ENCODE measurements around the gene AHCYL1. TPM values are rescaled to one million over a fixed set of nuclear protein-coding genes. Genes with fewer than 3 reads are reported as not detected.
A peak's percentile ranks its signal among the peaks of the same experiment; 100 is the strongest.

Gene AHCYL1
- total and polyA plus RNA-seq, 4 donors = 24.9 to 40.7 (median 30.3) TPM

DNA sequence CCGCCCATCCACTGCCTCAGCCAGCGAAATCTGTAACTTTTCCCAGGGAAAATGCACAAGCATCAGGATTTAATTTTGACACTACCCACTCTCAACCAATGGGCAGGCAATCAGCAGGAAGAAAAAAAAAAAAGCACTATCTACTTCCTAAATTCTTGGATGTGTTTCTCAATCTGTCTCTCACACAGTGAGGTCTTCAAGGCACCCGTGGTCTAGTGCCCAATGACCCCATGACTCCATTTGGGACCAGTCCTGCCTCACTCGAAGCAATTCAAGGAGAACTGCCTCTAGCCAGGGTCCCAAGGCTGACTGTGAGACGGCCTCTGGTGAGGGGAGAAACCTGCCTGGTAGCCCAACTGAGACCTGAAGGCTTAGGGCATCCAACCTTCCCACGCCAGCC lies 38.1 kb upstream of the AHCYL1 start (continued):
- TF ChIP-seq, protein P1, sequence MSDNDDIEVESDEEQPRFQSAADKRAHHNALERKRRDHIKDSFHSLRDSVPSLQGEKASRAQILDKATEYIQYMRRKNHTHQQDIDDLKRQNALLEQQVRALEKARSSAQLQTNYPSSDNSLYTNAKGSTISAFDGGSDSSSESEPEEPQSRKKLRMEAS (IDR thresholded peaks at IDR 0.05) = no peak
- TF ChIP-seq FOXA2 (IDR thresholded peaks at IDR 0.05) (no peak), RAD21 (IDR thresholded peaks at IDR 0.05) (no peak), GABPA (IDR thresholded peaks at IDR 0.05 in 1 of 2, conservative IDR thresholded peaks at IDR 0.05 in 1 of 2) (no peak), EGR1 (IDR thresholded peaks at IDR 0.05; ENCODE audit: low read depth in 2 of 2) (no peak)

DNA sequence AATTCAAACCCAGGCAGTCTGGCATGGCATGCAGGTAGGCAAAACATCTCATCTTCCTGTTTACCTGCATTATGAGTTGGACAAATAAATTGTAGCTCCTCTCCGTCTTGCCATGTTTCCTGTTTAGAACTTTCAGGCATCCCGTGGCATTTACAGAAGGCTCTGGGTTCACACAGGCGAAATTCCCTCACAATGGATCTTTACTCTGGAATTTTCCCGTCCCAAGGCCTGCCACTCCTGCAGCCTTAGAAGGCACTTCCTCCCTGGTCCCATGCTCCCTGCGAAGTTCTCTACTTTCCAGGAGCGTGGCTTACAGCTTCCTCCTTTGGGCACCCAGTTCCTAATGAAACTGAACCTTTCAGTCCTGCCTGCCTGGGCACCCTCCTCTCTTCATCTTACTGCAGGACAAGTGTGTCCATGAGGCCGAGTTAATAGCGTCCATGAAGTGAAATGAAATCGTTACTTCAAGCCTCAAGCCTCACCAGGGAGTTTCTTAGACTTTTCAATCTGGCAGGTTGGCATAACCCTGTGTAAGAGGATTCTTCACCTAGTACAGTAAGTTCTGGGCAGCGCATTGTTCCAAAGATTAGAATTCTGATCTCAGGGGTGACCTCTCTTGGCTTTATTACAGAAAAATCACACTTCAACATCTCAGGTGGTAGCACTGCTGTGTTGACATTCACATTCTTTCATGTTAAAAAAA lies 36.8 kb upstream of the AHCYL1 start:
- DNase-seq (ENCODE audit: low spot score) = no peak
- TF ChIP-seq, protein P2, sequence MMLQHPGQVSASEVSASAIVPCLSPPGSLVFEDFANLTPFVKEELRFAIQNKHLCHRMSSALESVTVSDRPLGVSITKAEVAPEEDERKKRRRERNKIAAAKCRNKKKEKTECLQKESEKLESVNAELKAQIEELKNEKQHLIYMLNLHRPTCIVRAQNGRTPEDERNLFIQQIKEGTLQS (IDR thresholded peaks at IDR 0.05) = no peak
- TF ChIP-seq JUND (IDR thresholded peaks at IDR 0.05) (no peak), RAD21 (IDR thresholded peaks at IDR 0.05) (no peak), HNF4A (conservative IDR thresholded peaks at IDR 0.05) (peak in 1 of 2 donors; percentile 8)
- TF ChIP-seq, protein P3, sequence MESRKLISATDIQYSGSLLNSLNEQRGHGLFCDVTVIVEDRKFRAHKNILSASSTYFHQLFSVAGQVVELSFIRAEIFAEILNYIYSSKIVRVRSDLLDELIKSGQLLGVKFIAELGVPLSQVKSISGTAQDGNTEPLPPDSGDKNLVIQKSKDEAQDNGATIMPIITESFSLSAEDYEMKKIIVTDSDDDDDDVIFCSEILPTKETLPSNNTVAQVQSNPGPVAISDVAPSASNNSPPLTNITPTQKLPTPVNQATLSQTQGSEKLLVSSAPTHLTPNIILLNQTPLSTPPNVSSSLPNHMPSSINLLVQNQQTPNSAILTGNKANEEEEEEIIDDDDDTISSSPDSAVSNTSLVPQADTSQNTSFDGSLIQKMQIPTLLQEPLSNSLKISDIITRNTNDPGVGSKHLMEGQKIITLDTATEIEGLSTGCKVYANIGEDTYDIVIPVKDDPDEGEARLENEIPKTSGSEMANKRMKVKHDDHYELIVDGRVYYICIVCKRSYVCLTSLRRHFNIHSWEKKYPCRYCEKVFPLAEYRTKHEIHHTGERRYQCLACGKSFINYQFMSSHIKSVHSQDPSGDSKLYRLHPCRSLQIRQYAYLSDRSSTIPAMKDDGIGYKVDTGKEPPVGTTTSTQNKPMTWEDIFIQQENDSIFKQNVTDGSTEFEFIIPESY (IDR thresholded peaks at IDR 0.05) = no peak
- no peaks in the 10 kb centered on the region for H3K9me3 ChIP-seq (ENCODE audit: control insufficient read depth in 4 of 4, low read length in 3 of 4)
- peak overlapping the region in 1 of 2 donors; percentile 9 for H3K27ac ChIP-seq (ENCODE audit: low read depth in 1 of 2, low read length in 2 of 2)
- H3K4me1 ChIP-seq (ENCODE audit: control insufficient read depth in 4 of 4, insufficient read depth in 4 of 4, low read length in 3 of 4) = peaks cover 3 to 15% (median 13%) of the 10 kb centered on the region in 4 donors
- no peak overlapping the region for H3K9ac ChIP-seq (ENCODE audit: low read depth in 1 of 2, low read length in 2 of 2)
- no peaks in the 10 kb centered on the region for H3K36me3 ChIP-seq (ENCODE audit: control insufficient read depth in 4 of 4, insufficient read depth in 3 of 4, low read depth in 1 of 4, low read length in 3 of 4)
- H3K4me3 ChIP-seq (ENCODE audit: low read depth in 1 of 3, low read length in 3 of 3) = no peak overlapping the region
- 48% methylated on average over 10 of the region's 10 CpGs for WGBS
- no peaks in the 10 kb centered on the region for H3K27me3 ChIP-seq (ENCODE audit: control insufficient read depth in 4 of 4, insufficient read depth in 4 of 4, low read length in 3 of 4)

DNA sequence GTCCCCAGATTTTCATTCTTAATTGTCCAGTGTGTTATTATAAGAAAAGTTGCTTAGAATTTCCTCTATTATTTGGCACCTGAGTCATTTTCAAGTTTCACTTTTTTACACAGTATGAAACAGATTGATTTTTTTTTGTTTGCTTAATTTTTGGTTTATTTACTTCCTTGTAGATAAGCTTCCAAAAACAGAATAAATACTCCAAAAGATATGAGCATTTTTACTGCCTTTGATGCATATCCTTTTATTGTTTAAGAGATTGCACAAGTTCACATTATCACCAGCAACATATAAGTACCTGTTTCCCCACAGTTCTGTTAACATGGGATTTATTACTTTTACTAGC lies 36.3 kb upstream of the AHCYL1 start:
- TF ChIP-seq FOXA1 (IDR thresholded peaks at IDR 0.05) = no peak
- TF ChIP-seq EGR1 (IDR thresholded peaks at IDR 0.05; ENCODE audit: low read depth in 2 of 2) = no peak
- no peak for TF ChIP-seq SP1 (IDR thresholded peaks at IDR 0.05)
- TF ChIP-seq, protein P1 (IDR thresholded peaks at IDR 0.05) = no peak
- no peak for TF ChIP-seq RXRA (IDR thresholded peaks at IDR 0.05)
- no peak for TF ChIP-seq GABPA (IDR thresholded peaks at IDR 0.05 in 1 of 2, conservative IDR thresholded peaks at IDR 0.05 in 1 of 2)
- DNase-seq (ENCODE audit: low spot score) = no peak
- Histone ChIP-seq H3K9ac (ENCODE audit: low read depth in 1 of 2, low read length in 2 of 2) (no peak overlapping the region), H3K36me3 (ENCODE audit: control insufficient read depth in 4 of 4, insufficient read depth in 3 of 4, low read depth in 1 of 4, low read length in 3 of 4) (no peaks in the 10 kb centered on the region), H3K4me1 (ENCODE audit: control insufficient read depth in 4 of 4, insufficient read depth in 4 of 4, low read length in 3 of 4) (peaks cover 3 to 15% (median 13%) of the 10 kb centered on the region in 4 donors), H3K27me3 (ENCODE audit: control insufficient read depth in 4 of 4, insufficient read depth in 4 of 4, low read length in 3 of 4) (no peaks in the 10 kb centered on the region), H3K9me3 (ENCODE audit: control insufficient read depth in 4 of 4, low read length in 3 of 4) (no peaks in the 10 kb centered on the region), H3K27ac (ENCODE audit: low read depth in 1 of 2, low read length in 2 of 2) (peak overlapping the region in 1 of 2 donors; percentile 9), H3K4me3 (ENCODE audit: low read depth in 1 of 3, low read length in 3 of 3) (no peak overlapping the region)

DNA sequence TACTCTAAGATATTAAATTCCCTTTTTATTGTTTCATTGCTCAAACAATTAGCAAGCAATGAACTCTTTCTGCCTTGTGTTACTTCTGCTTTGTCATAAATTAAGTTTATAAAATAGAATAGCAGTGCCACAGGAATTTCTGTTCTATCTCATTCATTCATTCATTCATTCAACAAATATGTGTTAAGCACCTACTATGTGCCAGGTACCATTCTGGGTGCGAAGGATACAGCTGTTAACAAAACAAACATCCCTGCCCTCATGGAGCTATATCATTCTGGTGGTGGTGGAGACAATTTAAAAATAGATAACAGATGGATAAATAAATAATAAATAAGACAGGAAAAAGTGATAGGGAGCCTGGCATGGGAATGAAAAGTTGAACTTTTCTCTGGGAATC lies 34.5 kb upstream of the AHCYL1 start:
- TF ChIP-seq, protein P1 (IDR thresholded peaks at IDR 0.05) = no peak
- TF ChIP-seq GABPA (IDR thresholded peaks at IDR 0.05 in 1 of 2, conservative IDR thresholded peaks at IDR 0.05 in 1 of 2) (no peak), JUND (IDR thresholded peaks at IDR 0.05) (no peak), HNF4A (conservative IDR thresholded peaks at IDR 0.05) (no peak), RXRA (IDR thresholded peaks at IDR 0.05) (no peak)
- TF ChIP-seq, protein P3 (IDR thresholded peaks at IDR 0.05) = no peak
- TF ChIP-seq, protein P4, sequence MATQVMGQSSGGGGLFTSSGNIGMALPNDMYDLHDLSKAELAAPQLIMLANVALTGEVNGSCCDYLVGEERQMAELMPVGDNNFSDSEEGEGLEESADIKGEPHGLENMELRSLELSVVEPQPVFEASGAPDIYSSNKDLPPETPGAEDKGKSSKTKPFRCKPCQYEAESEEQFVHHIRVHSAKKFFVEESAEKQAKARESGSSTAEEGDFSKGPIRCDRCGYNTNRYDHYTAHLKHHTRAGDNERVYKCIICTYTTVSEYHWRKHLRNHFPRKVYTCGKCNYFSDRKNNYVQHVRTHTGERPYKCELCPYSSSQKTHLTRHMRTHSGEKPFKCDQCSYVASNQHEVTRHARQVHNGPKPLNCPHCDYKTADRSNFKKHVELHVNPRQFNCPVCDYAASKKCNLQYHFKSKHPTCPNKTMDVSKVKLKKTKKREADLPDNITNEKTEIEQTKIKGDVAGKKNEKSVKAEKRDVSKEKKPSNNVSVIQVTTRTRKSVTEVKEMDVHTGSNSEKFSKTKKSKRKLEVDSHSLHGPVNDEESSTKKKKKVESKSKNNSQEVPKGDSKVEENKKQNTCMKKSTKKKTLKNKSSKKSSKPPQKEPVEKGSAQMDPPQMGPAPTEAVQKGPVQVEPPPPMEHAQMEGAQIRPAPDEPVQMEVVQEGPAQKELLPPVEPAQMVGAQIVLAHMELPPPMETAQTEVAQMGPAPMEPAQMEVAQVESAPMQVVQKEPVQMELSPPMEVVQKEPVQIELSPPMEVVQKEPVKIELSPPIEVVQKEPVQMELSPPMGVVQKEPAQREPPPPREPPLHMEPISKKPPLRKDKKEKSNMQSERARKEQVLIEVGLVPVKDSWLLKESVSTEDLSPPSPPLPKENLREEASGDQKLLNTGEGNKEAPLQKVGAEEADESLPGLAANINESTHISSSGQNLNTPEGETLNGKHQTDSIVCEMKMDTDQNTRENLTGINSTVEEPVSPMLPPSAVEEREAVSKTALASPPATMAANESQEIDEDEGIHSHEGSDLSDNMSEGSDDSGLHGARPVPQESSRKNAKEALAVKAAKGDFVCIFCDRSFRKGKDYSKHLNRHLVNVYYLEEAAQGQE (IDR thresholded peaks at IDR 0.05) = no peak
- 91% methylated on average over 1 of the region's 1 CpG for WGBS
- no peak overlapping the region for H3K27ac ChIP-seq (ENCODE audit: low read depth in 1 of 2, low read length in 2 of 2)
- no peak for DNase-seq (ENCODE audit: low spot score)
- no peaks in the 10 kb centered on the region for H3K36me3 ChIP-seq (ENCODE audit: control insufficient read depth in 4 of 4, insufficient read depth in 3 of 4, low read depth in 1 of 4, low read length in 3 of 4)
- H3K9me3 ChIP-seq (ENCODE audit: control insufficient read depth in 4 of 4, low read length in 3 of 4) = no peaks in the 10 kb centered on the region
- peaks cover 3 to 15% (median 13%) of the 10 kb centered on the region in 4 donors for H3K4me1 ChIP-seq (ENCODE audit: control insufficient read depth in 4 of 4, insufficient read depth in 4 of 4, low read length in 3 of 4)
- no peak overlapping the region for H3K9ac ChIP-seq (ENCODE audit: low read depth in 1 of 2, low read length in 2 of 2)
- H3K27me3 ChIP-seq (ENCODE audit: control insufficient read depth in 4 of 4, insufficient read depth in 4 of 4, low read length in 3 of 4) = no peaks in the 10 kb centered on the region
- no peak overlapping the region for H3K4me3 ChIP-seq (ENCODE audit: low read depth in 1 of 3, low read length in 3 of 3)
